Retinal pigment epithelial cell (primary cell): Measurements from ENCODE around the gene UBE2N.

Experiments used
- DNase-seq: peaks from one replicate; pipeline ENCODE4 v3.0.0-alpha.2; 2010; ENCODE audit warnings: low read depth
- H3K4me3 ChIP-seq: 2 replicates; pipeline ENCODE4 v1.5.1; 2011; ENCODE audit warnings: mild to moderate bottlenecking, low read length, control low read depth, moderate library complexity
- TF ChIP-seq, protein P1 (sequence below): conservative IDR thresholded peaks from 2 replicates; pipeline ENCODE4 v1.5.1; 2011; ENCODE audit warnings: low read depth, low read length, control low read depth, inconsistent platforms

Gene UBE2N

DNA sequence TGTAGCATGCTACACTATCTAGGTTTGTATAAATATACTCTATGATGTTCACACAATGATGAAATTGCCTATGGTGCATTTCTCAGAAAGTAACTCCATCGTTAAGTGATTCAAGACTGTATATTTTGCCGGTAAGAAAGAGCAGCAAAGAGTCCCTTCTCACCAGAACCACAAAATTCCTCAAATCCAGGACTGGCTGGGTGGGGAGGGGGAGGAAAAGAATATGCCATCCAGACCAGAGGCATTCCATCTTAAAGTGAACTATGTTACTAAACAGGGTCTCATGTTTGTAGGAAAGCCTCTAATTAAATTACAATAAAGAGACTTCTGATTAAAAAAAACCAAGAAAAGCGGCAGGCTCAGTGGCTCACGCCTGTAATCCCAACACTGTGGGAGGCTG lies 11.5 kb downstream of the UBE2N start:
- TF ChIP-seq, protein P1, sequence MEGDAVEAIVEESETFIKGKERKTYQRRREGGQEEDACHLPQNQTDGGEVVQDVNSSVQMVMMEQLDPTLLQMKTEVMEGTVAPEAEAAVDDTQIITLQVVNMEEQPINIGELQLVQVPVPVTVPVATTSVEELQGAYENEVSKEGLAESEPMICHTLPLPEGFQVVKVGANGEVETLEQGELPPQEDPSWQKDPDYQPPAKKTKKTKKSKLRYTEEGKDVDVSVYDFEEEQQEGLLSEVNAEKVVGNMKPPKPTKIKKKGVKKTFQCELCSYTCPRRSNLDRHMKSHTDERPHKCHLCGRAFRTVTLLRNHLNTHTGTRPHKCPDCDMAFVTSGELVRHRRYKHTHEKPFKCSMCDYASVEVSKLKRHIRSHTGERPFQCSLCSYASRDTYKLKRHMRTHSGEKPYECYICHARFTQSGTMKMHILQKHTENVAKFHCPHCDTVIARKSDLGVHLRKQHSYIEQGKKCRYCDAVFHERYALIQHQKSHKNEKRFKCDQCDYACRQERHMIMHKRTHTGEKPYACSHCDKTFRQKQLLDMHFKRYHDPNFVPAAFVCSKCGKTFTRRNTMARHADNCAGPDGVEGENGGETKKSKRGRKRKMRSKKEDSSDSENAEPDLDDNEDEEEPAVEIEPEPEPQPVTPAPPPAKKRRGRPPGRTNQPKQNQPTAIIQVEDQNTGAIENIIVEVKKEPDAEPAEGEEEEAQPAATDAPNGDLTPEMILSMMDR, result no peak
- no peak overlapping the region for H3K4me3 ChIP-seq
- DNase-seq, result no peak

DNA sequence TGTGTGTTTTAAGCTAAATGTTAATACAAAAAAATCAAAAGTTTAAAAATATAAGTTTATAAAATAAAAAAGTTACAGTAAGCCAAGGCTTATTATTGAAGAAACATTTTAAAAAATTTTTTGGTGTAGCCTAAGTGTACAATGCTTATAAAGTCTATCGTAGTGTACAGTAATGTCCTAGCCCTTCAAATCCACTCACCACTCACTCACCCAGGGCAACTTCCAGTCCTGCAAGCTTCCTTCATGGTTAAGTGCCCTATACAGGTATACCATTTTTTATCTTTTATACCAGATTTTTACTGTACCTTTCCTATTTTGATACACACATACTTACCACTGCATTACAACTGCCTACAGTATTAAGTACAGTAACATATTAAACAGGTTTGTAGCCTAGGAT lies 11.9 kb downstream of the UBE2N start:
- H3K4me3 ChIP-seq, result no peak overlapping the region
- TF ChIP-seq, protein P1, result no peak
- DNase-seq, result no peak

DNA sequence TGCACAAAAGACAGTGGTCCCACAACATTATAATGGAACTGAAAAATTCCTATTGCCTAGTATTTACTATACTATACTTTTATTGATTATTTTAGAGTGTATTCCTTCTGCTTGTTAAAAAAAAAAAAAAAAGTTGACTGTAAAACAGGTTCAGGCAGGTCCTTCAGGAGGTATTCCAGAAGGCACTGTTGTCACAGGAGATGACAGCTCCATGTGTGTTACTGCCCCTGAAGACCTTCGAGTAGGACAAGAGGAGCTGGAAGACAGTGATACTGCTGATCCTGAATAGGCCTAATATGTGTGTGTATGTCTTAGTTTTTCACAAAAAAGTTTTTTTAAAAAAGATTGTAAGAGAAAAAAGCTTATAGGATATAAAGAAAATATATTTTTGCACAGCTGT lies 12.3 kb downstream of the UBE2N start:
- H3K4me3 ChIP-seq, result no peak overlapping the region
- no peak for DNase-seq
- TF ChIP-seq, protein P1, result no peak

DNA sequence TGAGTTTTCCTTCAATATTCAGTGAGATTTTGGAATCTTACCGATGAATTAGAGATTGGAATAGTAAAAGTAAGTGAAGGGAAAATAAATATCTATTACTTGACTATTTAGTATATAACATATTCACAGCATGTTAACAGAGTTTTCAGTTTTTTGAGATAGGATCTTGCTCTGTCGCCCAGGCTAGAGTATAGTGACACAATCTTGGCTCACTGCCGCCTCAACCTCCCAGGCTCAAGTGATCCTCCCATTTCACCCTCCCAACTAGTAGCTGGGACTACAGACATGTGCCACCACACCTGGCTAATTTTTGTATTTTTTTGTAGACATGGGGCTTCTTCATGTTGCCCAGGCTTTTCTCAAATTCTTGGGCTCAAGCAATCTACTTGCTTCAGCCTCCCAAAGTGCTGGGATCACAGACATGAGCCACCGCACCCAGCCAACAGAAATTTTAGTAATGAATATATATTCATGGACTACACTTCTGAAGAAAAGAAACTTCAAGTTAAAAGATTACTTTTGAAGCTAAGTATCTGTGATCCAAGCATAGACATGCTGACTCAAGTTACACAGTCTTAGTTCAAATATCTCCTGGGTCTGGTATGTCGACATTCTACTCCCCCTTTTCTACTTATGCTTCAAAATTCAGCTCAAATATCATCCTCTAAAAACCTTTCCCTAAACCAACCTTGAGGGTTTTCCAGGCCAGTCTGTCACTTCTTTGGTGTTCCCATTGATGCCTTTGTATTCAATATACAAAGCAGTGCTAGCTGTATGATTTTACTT lies 13.8 kb downstream of the UBE2N start:
- TF ChIP-seq, protein P1, result no peak
- H3K4me3 ChIP-seq, result no peak overlapping the region
- DNase-seq, result no peak

DNA sequence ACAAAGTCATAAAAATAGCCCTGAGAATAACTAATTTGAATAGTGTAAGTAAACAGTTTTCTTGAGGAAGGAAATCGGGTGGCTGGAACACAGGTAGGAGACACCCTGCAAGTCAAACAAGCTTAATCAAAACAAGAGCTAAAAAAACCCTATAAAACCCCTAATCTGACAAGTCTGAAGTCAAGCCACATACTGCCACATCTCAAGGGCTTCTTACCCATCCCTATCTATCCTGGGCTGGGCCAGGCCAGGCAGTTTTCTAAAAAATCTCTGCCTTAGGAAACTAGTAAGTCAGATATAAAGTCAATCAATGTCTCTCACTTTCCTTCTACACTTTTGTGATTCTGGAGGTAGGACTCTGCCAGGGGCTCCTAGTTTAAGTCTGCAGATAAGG lies 15.3 kb downstream of the UBE2N start:
- no peak overlapping the region for H3K4me3 ChIP-seq
- TF ChIP-seq, protein P1, result no peak
- DNase-seq, result no peak

DNA sequence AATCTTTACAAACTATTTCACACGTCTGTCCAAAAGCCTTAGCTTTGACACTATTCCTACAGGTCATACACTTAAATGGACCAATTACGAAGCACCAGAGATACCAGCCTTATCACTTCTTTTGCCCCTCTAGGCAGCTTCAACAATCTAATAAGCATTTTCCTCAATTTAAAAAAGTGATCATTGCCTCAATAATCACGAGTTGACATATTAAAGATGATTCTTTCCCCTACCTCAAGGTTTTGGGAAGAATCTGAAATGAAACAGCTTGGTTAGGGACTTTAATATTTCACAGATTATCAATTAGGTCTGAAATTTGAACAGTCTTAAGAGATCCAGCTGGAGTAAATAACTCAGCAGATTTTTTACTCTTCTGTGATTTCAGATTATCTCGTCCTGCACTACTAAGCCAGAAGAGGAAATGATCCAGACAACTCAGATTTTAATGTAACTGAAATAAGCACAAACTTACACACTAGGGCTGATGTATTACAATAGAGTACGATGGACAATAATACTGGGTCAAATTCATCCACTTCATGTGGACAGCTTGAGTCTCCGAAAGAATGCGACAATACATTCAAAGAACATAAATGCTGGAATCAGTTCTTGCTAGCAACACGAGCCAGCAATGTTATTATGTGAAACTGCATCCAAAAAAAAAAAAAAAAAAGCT lies 15.9 kb downstream of the UBE2N start:
- DNase-seq, result no peak
- TF ChIP-seq, protein P1, result no peak
- no peak overlapping the region for H3K4me3 ChIP-seq

DNA sequence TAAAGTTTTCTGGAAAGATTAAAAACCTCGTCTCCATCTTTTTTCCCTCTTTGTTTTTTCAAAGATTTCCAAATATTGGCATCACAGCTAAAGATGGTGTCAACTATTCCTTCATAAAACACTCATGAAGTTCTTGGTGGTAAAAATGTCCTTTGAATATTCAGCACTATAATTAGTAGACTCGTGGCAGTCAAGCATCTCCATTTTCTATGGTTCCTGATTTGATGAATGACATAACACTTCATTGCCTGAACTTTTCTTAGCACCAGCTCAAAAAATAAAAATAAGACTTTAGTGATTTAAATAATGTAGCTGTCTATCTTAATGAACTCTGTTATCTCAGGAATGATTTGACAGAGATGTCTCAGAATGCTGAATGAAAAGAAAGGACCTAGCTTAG lies 19.7 kb downstream of the UBE2N start:
- no peak overlapping the region for H3K4me3 ChIP-seq
- TF ChIP-seq, protein P1, result no peak
- DNase-seq, result no peak
